ENCODE results near the gene FBXO4.

DNA sequence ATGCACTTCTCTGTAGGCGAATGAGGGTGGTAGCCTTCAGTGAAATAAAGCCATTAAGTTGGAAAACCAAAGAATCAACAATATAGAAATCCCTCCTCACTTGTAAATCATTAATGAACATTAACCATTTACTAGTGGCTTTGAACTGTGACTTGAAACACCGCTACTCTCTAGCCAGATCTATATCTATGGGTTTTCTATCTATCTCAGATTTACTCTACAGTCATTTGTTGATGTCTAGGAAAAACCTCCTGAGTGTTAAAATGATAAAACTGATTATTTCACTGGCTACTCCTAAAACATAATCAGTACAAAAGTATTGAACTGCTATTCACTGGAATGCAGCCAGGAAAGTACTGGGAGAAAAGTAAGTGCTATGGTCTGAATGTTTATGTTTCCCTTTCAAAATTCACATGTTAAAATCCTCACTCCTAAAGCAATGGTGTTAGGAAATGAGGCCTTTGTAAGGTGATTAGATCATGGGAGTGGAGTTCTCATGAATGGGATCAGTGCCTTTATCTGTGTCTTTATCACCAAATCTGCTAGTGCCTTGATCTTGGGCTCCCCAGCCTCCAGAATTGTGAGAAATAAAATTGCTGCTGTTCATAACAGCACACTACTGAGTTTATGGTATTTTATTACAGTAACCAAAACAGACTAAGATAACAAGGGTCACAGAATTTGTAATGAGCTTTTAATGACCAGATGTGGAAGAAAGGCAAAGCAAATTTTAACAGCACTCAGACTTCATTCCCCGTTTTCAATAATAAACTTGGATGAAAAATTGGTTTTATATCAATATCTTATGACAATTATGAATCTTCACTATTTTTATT is 46.2 kb upstream of the FBXO4 start:
- TF ChIP-seq, protein P1, sequence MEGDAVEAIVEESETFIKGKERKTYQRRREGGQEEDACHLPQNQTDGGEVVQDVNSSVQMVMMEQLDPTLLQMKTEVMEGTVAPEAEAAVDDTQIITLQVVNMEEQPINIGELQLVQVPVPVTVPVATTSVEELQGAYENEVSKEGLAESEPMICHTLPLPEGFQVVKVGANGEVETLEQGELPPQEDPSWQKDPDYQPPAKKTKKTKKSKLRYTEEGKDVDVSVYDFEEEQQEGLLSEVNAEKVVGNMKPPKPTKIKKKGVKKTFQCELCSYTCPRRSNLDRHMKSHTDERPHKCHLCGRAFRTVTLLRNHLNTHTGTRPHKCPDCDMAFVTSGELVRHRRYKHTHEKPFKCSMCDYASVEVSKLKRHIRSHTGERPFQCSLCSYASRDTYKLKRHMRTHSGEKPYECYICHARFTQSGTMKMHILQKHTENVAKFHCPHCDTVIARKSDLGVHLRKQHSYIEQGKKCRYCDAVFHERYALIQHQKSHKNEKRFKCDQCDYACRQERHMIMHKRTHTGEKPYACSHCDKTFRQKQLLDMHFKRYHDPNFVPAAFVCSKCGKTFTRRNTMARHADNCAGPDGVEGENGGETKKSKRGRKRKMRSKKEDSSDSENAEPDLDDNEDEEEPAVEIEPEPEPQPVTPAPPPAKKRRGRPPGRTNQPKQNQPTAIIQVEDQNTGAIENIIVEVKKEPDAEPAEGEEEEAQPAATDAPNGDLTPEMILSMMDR (conservative IDR thresholded peaks at IDR 0.05 in 1 of 2, IDR thresholded peaks at IDR 0.05 in 1 of 2; ENCODE audit: extremely low read depth in 1 of 2, insufficient read depth in 1 of 2, low read depth in 1 of 2, low read length in 2 of 2): no peak
- no peak for TF ChIP-seq EZH2 (IDR thresholded peaks at IDR 0.05; ENCODE audit: borderline replicate concordance, low read length)

All from mammary epithelial cell (primary cell).